Neural crest cell (in vitro differentiated cells): ENCODE measurements around the gene BTBD9. TPM values are rescaled to one million over a fixed set of nuclear protein-coding genes. Genes with fewer than 3 reads are reported as not detected.

ENCODE experiments used
- DNase-seq: peaks from one replicate; pipeline ENCODE4 v3.0.0; 2021; ENCODE audit warnings: low read depth, mixed read lengths, low spot score
- H3K27ac Mint-ChIP-seq: one replicate; pipeline ENCODE4 v1.8.0; 2021; ENCODE audit warnings: mild to moderate bottlenecking, mixed read lengths; ENCODE audit not compliant: unreplicated experiment
- H3K27me3 Mint-ChIP-seq: 2 replicates; pipeline ENCODE4 v1.8.0; 2021; ENCODE audit warnings: low read depth, mild to moderate bottlenecking, mixed read lengths
- H3K36me3 Mint-ChIP-seq: 2 replicates; pipeline ENCODE4 v1.8.0; 2021; ENCODE audit warnings: low read depth, mild to moderate bottlenecking, mixed read lengths
- H3K4me1 Mint-ChIP-seq: 2 replicates; pipeline ENCODE4 v1.8.0; 2021; ENCODE audit warnings: mixed read lengths
- H3K4me3 Mint-ChIP-seq: one replicate; pipeline ENCODE4 v1.8.0; 2021; ENCODE audit warnings: mild to moderate bottlenecking, mixed read lengths
- H3K9me3 Mint-ChIP-seq: 2 replicates; pipeline ENCODE4 v1.8.0; 2021; ENCODE audit warnings: mixed read lengths
- CTCF ChIP-seq: fragments of 200-600 bp; sonication (generic); conservative IDR thresholded peaks from 2 replicates; pipeline ENCODE4 v1.5.0; 2021; ENCODE audit warnings: antibody characterized with exemption, mild to moderate bottlenecking
- total RNA-seq: library from RNA; stranded (reverse); gene quantifications from 2 replicates; pipeline ENCODE4 v1.2.1, GENCODE V29; 2021

BTBD9 gene
- total RNA-seq, 1 donor from 2014 or later, result 18.0 TPM

GRCh38 chr6:38270367-38270766 lies 369.4 kb downstream of the BTBD9 start:
- Mint-ChIP-seq H3K36me3 (no peaks in the 10 kb centered on the region), H3K4me3 (no peak overlapping the region), H3K27me3 (no peaks in the 10 kb centered on the region), H3K27ac (no peak overlapping the region), H3K9me3 (no peaks in the 10 kb centered on the region), H3K4me1 (peaks cover 32% of the 10 kb centered on the region)
- no peak for DNase-seq
- no peak for TF ChIP-seq CTCF

- Mint-ChIP-seq H3K4me1 (peaks cover 38% of the 10 kb centered on the region), H3K36me3 (no peaks in the 10 kb centered on the region), H3K9me3 (no peaks in the 10 kb centered on the region), H3K27me3 (no peaks in the 10 kb centered on the region), H3K27ac (no peak overlapping the region), H3K4me3 (no peak overlapping the region)
- no peak for TF ChIP-seq CTCF
- no peak for DNase-seq
Observed at GRCh38 chr6:38269461-38270172, 370.1 kb downstream of the BTBD9 start.

- DNase-seq, result no peak
- no peaks in the 10 kb centered on the region for H3K27me3 Mint-ChIP-seq
- peaks cover 46% of the 10 kb centered on the region for H3K4me1 Mint-ChIP-seq
- H3K36me3 Mint-ChIP-seq, result no peaks in the 10 kb centered on the region
- no peak overlapping the region for H3K27ac Mint-ChIP-seq
- H3K9me3 Mint-ChIP-seq, result no peaks in the 10 kb centered on the region
- no peak overlapping the region for H3K4me3 Mint-ChIP-seq
- TF ChIP-seq CTCF, result no peak
Observed at GRCh38 chr6:38268342-38268741, 371.4 kb downstream of the BTBD9 start.

- Mint-ChIP-seq H3K4me1 (peaks cover 60% of the 10 kb centered on the region), H3K9me3 (no peaks in the 10 kb centered on the region), H3K4me3 (no peak overlapping the region), H3K36me3 (no peaks in the 10 kb centered on the region), H3K27ac (no peak overlapping the region), H3K27me3 (no peaks in the 10 kb centered on the region)
- TF ChIP-seq CTCF, result no peak
- no peak for DNase-seq
Observed at GRCh38 chr6:38266921-38267354, 372.8 kb downstream of the BTBD9 start.

- Mint-ChIP-seq H3K9me3 (no peaks in the 10 kb centered on the region), H3K4me1 (peaks cover 50% of the 10 kb centered on the region), H3K36me3 (no peaks in the 10 kb centered on the region), H3K27me3 (no peaks in the 10 kb centered on the region), H3K4me3 (no peak overlapping the region), H3K27ac (no peak overlapping the region)
- DNase-seq, result no peak
- TF ChIP-seq CTCF, result no peak
Observed at GRCh38 chr6:38264605-38265004, 375.1 kb downstream of the BTBD9 start.
